Activated CD8-positive, alpha-beta memory T cell treated with anti-CD3 and anti-CD28 coated beads, Interleukin-2, amount 10 ng/mL, durations not matched to agents 7 days and 5 days (primary cell): Measurements from ENCODE around the gene GORAB. TPM values are rescaled to one million over a fixed set of nuclear protein-coding genes. Genes with fewer than 3 reads are reported as not detected.
A peak's percentile ranks its signal among the peaks of the same experiment; 100 is the strongest.

Source experiments
- ATAC-seq: fragments of 150-1000 bp; cut with Tn5 transposase; one replicate; pipeline ENCODE4 v1.10.0; 2021; ENCODE audit warnings: moderate library complexity
- CTCF ChIA-PET: fragments of 350-600 bp; sonication (Branson Sonifier 250); formaldehyde crosslinking; loops from one replicate; lab custom pipeline; 2021; ENCODE audit warnings: antibody characterized with exemption; lab: Charles Lee
- DNase-seq: peaks from one replicate; pipeline ENCODE4 v3.0.0-alpha.2; 2020
- H3K27ac Mint-ChIP-seq: one replicate; pipeline ENCODE4 v1.8.0; 2021; ENCODE audit warnings: mild to moderate bottlenecking, mixed read lengths
- H3K27me3 Mint-ChIP-seq: one replicate; pipeline ENCODE4 v1.8.0; 2021; ENCODE audit warnings: mixed read lengths
- H3K36me3 Mint-ChIP-seq: one replicate; pipeline ENCODE4 v1.8.0; 2021; ENCODE audit warnings: mild to moderate bottlenecking, mixed read lengths
- H3K4me1 Mint-ChIP-seq: one replicate; pipeline ENCODE4 v1.8.0; 2021; ENCODE audit warnings: mixed read lengths
- H3K4me3 Mint-ChIP-seq: one replicate; pipeline ENCODE4 v1.8.0; 2021; ENCODE audit warnings: mild to moderate bottlenecking, moderate library complexity, mixed read lengths
- H3K9me3 Mint-ChIP-seq: one replicate; pipeline ENCODE4 v1.8.0; 2022; ENCODE audit warnings: low read depth, mixed read lengths
- total RNA-seq, 2 experiments: library from RNA; stranded (reverse); gene quantifications; one replicate each; pipeline ENCODE4 v1.2.3, GENCODE V29; 2021

The GORAB gene
- total RNA-seq, 2 experiments from 2014 or later, result 10.5 to 13.6 TPM

GRCh38 chr1:170555370-170555769 lies 23.4 kb downstream of the GORAB start:
- no peak for DNase-seq
- CTCF ChIA-PET, result no interaction called here
- Mint-ChIP-seq H3K4me3 (no peak overlapping the region), H3K27ac (no peak overlapping the region), H3K4me1 (no peaks in the 10 kb centered on the region), H3K36me3 (peaks cover 33% of the 10 kb centered on the region), H3K9me3 (peaks cover 3% of the 10 kb centered on the region), H3K27me3 (no peaks in the 10 kb centered on the region)
- no peak for ATAC-seq

GRCh38 chr1:170556917-170557316 lies 25.0 kb downstream of the GORAB start:
- no peaks in the 10 kb centered on the region for H3K27me3 Mint-ChIP-seq
- CTCF ChIA-PET, result no interaction called here
- H3K36me3 Mint-ChIP-seq, result peaks cover 21% of the 10 kb centered on the region
- no peak overlapping the region for H3K27ac Mint-ChIP-seq
- no peaks in the 10 kb centered on the region for H3K4me1 Mint-ChIP-seq
- peaks cover 7% of the 10 kb centered on the region for H3K9me3 Mint-ChIP-seq
- no peak for ATAC-seq
- H3K4me3 Mint-ChIP-seq, result no peak overlapping the region
- DNase-seq, result no peak

GRCh38 chr1:170558731-170559130 lies 26.8 kb downstream of the GORAB start:
- CTCF ChIA-PET, result no interaction called here
- no peak overlapping the region for H3K27ac Mint-ChIP-seq
- ATAC-seq (no peak), DNase-seq (no peak)
- H3K9me3 Mint-ChIP-seq, result peaks cover 7% of the 10 kb centered on the region
- peaks cover 15% of the 10 kb centered on the region for H3K4me1 Mint-ChIP-seq
- no peak overlapping the region for H3K4me3 Mint-ChIP-seq
- no peaks in the 10 kb centered on the region for H3K27me3 Mint-ChIP-seq
- H3K36me3 Mint-ChIP-seq, result peaks cover 12% of the 10 kb centered on the region

GRCh38 chr1:170559166-170559565 lies 27.2 kb downstream of the GORAB start:
- Mint-ChIP-seq H3K27ac (no peak overlapping the region), H3K4me3 (no peak overlapping the region), H3K27me3 (peaks cover under 1% of the 10 kb centered on the region), H3K9me3 (peaks cover 7% of the 10 kb centered on the region), H3K36me3 (peaks cover 9% of the 10 kb centered on the region), H3K4me1 (peaks cover 15% of the 10 kb centered on the region)
- no peak for ATAC-seq
- no peak for DNase-seq
- CTCF ChIA-PET, result no interaction called here

GRCh38 chr1:170560681-170561285 lies 28.8 kb downstream of the GORAB start:
- Mint-ChIP-seq H3K27ac (no peak overlapping the region), H3K4me1 (peaks cover 15% of the 10 kb centered on the region), H3K27me3 (peaks cover 13% of the 10 kb centered on the region), H3K9me3 (peaks cover 7% of the 10 kb centered on the region), H3K36me3 (peaks cover 4% of the 10 kb centered on the region), H3K4me3 (no peak overlapping the region)
- CTCF ChIA-PET, result no interaction called here
- ATAC-seq (no peak), DNase-seq (no peak)

- ATAC-seq, result peak; percentile 47
- CTCF ChIA-PET, result no interaction called here
- peaks cover 15% of the 10 kb centered on the region for H3K4me1 Mint-ChIP-seq
- peaks cover 4% of the 10 kb centered on the region for H3K36me3 Mint-ChIP-seq
- peaks cover 18% of the 10 kb centered on the region for H3K27me3 Mint-ChIP-seq
- H3K9me3 Mint-ChIP-seq, result peaks cover 7% of the 10 kb centered on the region
- H3K27ac Mint-ChIP-seq, result no peak overlapping the region
- no peak overlapping the region for H3K4me3 Mint-ChIP-seq
- peak; percentile 51 for DNase-seq
These were observed 30.8 kb downstream of the GORAB start for GRCh38 chr1:170562646-170563338.

GRCh38 chr1:170567214-170567613 lies 35.2 kb downstream of the GORAB start:
- H3K27me3 Mint-ChIP-seq, result peaks cover 29% of the 10 kb centered on the region
- H3K27ac Mint-ChIP-seq, result no peak overlapping the region
- no peak overlapping the region for H3K4me3 Mint-ChIP-seq
- CTCF ChIA-PET, result no interaction called here
- DNase-seq, result no peak
- H3K36me3 Mint-ChIP-seq, result no peaks in the 10 kb centered on the region
- ATAC-seq, result no peak
- peaks cover 14% of the 10 kb centered on the region for H3K4me1 Mint-ChIP-seq
- H3K9me3 Mint-ChIP-seq, result peaks cover 4% of the 10 kb centered on the region

- CTCF ChIA-PET, result no interaction called here
- peaks cover 4% of the 10 kb centered on the region for H3K4me1 Mint-ChIP-seq
These were observed 36.2 kb downstream of the GORAB start for GRCh38 chr1:170568197-170568596.

GRCh38 chr1:170576980-170577379 lies 45.0 kb downstream of the GORAB start:
- Mint-ChIP-seq H3K9me3 (no peaks in the 10 kb centered on the region), H3K4me3 (no peak overlapping the region), H3K4me1 (no peaks in the 10 kb centered on the region), H3K27ac (no peak overlapping the region), H3K27me3 (peaks cover 11% of the 10 kb centered on the region), H3K36me3 (no peaks in the 10 kb centered on the region)
- CTCF ChIA-PET, result no interaction called here
- DNase-seq, result no peak
- ATAC-seq, result no peak

More at GRCh38 chr1:170568197-170568596, 36.2 kb downstream of the GORAB start:
- H3K9me3 Mint-ChIP-seq, result peaks cover 4% of the 10 kb centered on the region
- no peak overlapping the region for H3K4me3 Mint-ChIP-seq
- DNase-seq (no peak), ATAC-seq (no peak)
- H3K27ac Mint-ChIP-seq, result no peak overlapping the region
- peaks cover 33% of the 10 kb centered on the region for H3K27me3 Mint-ChIP-seq
- H3K36me3 Mint-ChIP-seq, result no peaks in the 10 kb centered on the region

GRCh38 chr1:170578359-170578758 lies 46.4 kb downstream of the GORAB start:
- Mint-ChIP-seq H3K9me3 (no peaks in the 10 kb centered on the region), H3K4me1 (no peaks in the 10 kb centered on the region), H3K27ac (no peak overlapping the region), H3K27me3 (peaks cover 6% of the 10 kb centered on the region), H3K4me3 (no peak overlapping the region), H3K36me3 (no peaks in the 10 kb centered on the region)
- CTCF ChIA-PET, result no interaction called here
- no peak for ATAC-seq
- no peak for DNase-seq

GRCh38 chr1:170580636-170581440 lies 48.9 kb downstream of the GORAB start:
- H3K27me3 Mint-ChIP-seq, result peaks cover 20% of the 10 kb centered on the region
- H3K36me3 Mint-ChIP-seq, result no peaks in the 10 kb centered on the region
- H3K4me1 Mint-ChIP-seq, result no peaks in the 10 kb centered on the region
- DNase-seq, result no peak
- CTCF ChIA-PET, result interaction anchor here (0.9 kb wide), 1 partner anchor 46 kb away, joined by 3 read pairs; no protein-coding TSS in a partner anchor
- H3K4me3 Mint-ChIP-seq, result no peak overlapping the region
- no peak overlapping the region for H3K27ac Mint-ChIP-seq
- no peaks in the 10 kb centered on the region for H3K9me3 Mint-ChIP-seq
- no peak for ATAC-seq

GRCh38 chr1:170583186-170583585 lies 51.2 kb downstream of the GORAB start:
- Mint-ChIP-seq H3K9me3 (no peaks in the 10 kb centered on the region), H3K27ac (no peak overlapping the region), H3K4me1 (no peaks in the 10 kb centered on the region), H3K36me3 (no peaks in the 10 kb centered on the region), H3K4me3 (no peak overlapping the region), H3K27me3 (peaks cover 28% of the 10 kb centered on the region)
- CTCF ChIA-PET, result no interaction called here
- DNase-seq (no peak), ATAC-seq (no peak)

GRCh38 chr1:170586321-170587252 lies 54.6 kb downstream of the GORAB start:
- H3K27ac Mint-ChIP-seq, result no peak overlapping the region
- H3K36me3 Mint-ChIP-seq, result no peaks in the 10 kb centered on the region
- H3K4me3 Mint-ChIP-seq, result no peak overlapping the region
- ATAC-seq (no peak), DNase-seq (no peak)
- CTCF ChIA-PET, result no interaction called here
- H3K27me3 Mint-ChIP-seq, result peaks cover 42% of the 10 kb centered on the region
- no peaks in the 10 kb centered on the region for H3K4me1 Mint-ChIP-seq
- no peaks in the 10 kb centered on the region for H3K9me3 Mint-ChIP-seq
